NCI-H2107 treated with DMSO at 0.1 percent for 48 hours (cell line): ENCODE results near the gene HIBADH.

Source experiments
- DNase-seq: peaks from one replicate; lab custom pipeline; 2025; ENCODE audit not compliant: unreplicated experiment; lab: John Stamatoyannopoulos, UW

The HIBADH gene

DNA sequence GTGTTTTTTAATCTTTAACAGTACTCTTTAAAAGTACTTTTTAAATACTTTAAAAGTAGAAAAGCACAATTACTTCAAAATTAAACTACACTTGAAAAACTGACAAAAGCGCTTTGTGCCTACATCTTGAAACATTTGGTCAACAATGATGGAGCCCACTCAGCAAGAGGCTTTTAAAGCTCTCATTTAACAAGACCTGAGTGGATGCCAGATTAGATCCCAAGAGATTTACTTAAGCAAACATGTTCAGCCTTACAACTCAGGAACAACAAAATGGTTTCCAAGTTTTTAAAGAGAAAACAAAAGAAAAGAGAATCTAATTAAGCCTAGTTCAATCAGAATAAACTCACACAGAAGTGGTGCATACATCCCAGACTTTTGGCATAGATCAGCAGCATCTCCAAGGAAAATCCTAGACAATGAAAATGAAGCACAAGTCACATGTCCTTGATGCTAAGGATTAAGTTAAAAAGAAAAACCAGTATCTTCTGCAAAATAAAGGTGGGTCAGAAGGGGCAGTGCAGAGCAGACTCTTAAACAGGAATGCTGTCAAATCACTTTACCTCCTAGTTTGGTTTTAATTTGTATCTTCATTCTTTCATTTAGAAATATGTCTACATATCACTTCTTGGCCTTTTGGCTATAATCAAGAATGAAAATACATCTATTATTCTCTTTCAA is 26.2 kb downstream of the HIBADH start:
- peak; percentile 75 for DNase-seq

DNA sequence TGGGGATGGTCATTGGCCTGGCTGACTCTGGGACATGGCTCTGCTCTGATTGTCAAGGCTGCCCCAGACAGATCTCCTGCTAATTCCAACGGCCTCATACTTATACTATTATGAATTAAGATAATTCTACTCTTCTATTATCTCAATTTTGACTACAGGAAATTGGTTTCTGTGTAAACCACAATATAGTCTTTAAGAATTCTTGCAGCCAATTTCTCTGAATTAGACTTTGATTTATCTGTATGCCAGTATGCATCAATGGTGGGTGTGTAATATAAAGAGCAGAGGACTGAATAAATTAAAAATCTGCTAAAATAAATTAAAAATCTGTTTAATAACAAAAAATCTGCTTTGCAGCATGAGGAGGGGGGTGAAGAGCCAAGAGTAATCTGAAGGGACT is 27.0 kb downstream of the HIBADH start:
- no peak for DNase-seq

DNA sequence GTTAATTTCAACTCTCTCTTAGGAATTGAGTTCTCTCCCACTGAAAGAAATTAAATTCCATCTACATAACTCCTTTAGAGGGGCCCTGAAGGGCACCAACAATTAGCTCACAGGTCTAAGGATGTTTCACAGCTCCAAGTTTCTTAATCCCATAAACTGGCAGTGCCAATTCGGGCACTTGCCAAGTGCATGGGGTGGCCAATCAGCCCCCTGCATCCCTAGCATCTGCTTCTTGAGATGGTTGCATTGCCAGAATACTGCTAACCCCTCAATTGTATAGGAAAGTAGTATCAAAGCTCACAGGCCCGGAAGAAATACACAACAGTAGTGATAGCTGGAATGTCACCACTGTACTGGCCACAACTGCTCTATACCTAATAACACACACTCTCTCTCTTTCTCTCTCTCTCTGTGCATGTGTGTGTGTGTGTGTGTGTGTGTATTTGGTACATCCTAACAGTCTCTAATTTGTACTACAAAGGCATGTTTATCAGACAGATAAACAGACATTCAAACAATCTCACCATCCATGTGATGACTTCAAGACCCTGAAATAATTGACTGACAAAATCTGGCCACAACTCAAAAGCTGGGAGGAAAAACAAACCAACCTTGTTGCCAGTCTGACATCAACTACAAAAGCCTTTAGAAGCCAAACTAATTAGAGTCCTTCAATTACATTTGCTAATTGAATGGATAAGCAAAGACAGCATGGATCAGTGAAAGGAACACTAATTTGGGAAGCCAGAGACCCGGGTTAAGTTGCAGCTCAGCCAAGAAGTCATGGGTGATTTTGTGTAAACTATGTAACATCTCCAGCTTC is 27.8 kb downstream of the HIBADH start:
- no peak for DNase-seq

DNA sequence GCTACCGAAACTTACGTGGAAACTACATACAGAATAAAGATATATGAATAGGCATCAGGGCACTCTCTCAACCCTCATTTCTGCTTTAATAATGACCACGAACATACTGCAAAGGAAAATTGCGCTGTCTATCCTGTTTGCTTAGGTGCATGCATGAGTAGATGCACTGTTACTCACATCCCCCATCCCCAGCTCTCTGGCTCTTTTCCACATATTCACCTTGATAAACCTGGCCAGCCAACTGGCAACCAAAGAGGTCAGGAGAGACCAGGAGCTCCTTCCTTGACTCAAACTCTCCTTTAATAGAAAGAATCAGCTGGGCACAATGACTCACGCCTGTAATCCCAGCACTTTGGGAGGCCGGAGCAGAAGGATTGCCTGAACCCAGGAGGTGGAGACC is 29.6 kb downstream of the HIBADH start:
- no peak for DNase-seq

GRCh38 chr7:27631391-27631790 is 31.3 kb downstream of the HIBADH start:
- DNase-seq: no peak

DNA sequence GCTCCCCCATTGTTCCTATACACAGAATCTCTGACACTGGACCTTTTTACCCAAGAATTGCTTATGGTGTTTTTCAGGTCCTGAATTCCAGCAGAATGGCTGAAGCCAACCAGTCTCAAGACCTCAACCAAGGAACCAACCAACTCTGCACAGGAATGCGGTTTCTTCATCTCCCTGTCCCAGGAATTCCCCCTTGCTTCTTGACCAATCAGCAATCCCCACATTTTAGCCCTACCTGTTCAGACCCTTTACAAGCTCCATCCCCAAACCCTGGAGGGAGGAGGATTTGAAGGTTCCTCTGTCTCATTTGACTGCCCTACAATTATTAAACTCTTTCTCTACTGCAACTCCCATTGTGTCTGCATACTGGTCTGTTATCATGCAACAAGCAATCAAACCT is 35.5 kb downstream of the HIBADH start:
- no peak for DNase-seq

- no peak for DNase-seq
These were observed 43.2 kb downstream of the HIBADH start for GRCh38 chr7:27619492-27619891.

GRCh38 chr7:27617651-27618381 is 44.9 kb downstream of the HIBADH start:
- no peak for DNase-seq

- DNase-seq: no peak
These were observed 45.7 kb downstream of the HIBADH start for GRCh38 chr7:27616914-27617548.

- no peak for DNase-seq
These were observed 46.5 kb downstream of the HIBADH start for GRCh38 chr7:27616186-27616491.

DNA sequence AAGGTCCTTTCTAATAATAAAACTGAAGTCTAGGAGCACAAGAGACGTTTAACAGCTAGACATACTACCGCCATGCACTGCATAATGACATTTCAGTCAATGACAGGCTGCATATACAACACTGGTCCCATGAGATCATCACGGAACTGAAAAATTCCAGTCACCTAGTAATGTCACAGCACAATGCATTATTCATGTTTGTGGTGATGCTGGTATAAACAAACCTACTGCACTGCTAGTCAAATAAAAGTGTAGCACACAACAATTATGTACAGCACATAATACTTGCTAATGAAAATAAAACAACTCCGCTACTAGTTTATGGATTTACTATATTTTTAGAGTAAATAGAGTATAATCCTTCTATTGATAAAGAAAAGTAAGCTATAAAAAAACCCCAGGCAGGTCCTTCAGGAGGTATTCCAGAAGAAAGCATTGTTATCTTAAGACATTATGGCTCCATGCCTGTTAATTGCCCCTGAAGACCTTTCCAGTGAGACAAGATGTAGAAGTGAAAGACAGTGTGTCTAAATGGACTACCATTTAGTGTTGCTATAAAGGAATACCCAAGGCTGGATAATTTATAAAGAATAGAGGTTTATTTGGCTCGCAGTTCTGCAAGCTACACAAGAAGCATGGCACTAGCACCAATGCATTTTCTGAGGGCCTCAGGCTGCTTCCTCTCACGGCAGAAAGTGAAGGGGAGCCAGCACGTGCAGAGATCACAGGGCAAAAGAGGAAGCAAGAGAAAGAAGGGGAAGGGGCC is 47.1 kb downstream of the HIBADH start:
- no peak for DNase-seq

DNA sequence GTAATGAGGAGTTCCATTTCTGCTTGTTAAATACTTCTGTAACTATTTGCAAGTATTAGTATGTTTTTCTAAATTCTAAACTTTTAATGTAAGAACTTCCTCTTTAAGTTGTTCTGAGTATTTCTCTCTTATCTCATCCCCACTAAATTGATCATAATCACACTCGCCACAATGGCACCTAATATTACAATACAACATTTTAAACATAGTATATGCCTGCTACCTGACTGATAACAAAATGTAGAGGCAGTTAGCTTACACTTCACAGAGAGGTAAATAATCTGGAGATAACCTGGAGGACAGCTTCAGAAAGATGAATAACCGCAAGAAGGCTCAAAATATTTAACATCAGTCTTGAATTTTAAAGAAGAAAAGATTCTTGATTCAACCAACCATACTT is 48.6 kb downstream of the HIBADH start:
- no peak for DNase-seq

DNA sequence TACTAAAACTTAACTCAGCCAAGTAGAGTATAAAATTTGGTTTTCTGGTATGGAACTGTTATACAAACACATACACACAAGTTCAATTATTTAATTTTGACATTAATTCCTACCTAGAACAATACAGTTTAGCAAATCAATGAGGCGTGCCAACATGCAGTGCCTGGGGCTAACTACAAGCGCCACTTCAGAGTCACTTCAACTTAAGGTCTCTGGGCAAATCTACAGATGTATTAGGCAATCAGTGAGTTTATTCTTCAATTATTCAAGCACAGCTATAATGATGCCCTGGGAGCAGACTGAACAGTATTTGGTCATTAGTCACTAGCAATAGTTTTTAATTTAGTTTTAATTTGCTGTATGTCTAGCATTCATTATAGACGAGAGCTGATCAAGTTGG is 51.6 kb downstream of the HIBADH start:
- DNase-seq: peak; percentile 28

- no peak for DNase-seq
These were observed 53.7 kb downstream of the HIBADH start for GRCh38 chr7:27608776-27609495.

DNA sequence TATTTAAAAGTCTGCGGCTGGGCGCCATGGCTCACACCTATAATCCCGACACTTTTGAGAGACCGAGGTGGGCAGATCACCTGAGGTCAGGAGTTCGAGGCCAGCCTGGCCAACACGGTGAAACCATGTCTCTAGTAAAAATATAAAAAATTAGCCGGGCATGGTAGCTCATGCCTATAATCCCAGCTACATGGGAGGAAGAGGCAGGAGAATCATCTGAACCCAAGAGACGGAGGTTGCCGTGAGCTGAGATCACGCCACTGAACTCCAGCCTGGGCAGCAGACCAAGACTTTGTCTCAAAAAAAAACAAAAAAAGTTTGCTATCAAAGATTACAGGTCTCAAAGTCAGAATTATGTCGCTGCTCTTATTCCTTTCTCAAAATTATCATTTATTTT is 55.5 kb downstream of the HIBADH start:
- DNase-seq: no peak

- peak; percentile 11 for DNase-seq
These were observed 56.1 kb downstream of the HIBADH start for GRCh38 chr7:27606270-27607209.

- DNase-seq: peak; percentile 29
These were observed 56.9 kb downstream of the HIBADH start for GRCh38 chr7:27605689-27606269.

- DNase-seq: no peak
These were observed 57.4 kb downstream of the HIBADH start for GRCh38 chr7:27605283-27605682.

DNA sequence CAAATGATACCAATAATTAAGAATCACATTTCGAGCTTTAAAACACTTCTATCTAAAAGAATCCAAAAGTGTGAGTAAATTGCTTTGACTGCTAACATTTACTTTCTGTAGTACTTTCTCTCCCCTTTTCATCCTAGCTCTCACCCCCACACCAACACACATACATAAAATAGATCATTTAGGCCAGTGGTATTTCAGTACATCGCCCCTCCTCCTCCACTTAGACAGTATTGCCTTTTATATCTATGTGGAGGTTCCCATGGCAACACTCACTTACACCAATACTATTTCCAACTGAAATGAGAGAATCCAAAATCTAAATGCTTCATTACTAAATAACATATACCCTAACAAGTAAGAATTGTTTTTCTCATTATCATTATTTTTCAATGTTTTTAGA is 58.9 kb downstream of the HIBADH start:
- DNase-seq: no peak
